HG03521 (cell line): ENCODE data around the gene ADSL.

Source experiments
- ATAC-seq: cut with Tn5 transposase; IDR thresholded peaks from one replicate; pipeline ENCODE4 v1.9.1; 2021; ENCODE audit warnings: mild to moderate bottlenecking, moderate library complexity; ENCODE audit not compliant: unreplicated experiment

The ADSL gene

DNA sequence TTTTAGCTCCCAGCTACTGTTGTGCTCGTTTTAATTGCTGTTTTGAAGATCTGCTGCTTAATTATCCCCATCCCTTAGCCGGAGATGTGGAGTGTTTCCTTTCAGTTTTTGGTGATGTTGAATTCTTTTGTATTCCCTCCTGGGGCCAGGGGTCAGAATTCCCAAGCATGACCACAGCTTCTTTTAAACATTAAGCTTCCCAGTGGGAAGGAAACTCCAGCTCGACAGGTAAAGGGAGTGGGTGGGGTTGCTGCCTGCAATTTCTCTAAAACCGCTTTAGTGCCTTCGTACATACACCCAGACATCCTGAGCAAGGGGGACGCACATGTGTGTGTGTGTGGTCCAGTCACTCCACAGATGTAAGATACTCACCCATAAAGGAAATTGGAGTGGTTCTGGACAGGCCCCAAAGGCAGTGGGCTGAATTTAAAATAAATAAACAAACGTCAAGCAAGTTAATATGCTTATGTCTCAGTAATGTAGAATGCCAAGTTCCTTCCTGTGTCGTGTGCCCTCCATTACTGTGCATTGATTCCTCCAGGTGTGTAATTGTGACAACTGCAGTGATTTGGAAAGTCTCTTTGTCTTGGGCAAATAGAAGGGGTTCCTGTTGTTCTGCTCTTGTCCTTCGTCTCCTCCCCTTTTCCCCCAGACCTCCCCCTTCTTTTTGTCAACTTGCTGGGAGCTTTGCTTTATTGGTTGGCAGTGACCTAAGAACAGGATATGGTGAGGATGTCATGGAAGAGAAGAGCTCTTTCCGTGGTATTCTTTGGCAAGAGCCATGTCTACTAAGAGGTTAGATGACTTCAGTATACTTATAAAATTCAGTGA, 19.2 kb upstream of the ADSL start:
- no peak for ATAC-seq

DNA sequence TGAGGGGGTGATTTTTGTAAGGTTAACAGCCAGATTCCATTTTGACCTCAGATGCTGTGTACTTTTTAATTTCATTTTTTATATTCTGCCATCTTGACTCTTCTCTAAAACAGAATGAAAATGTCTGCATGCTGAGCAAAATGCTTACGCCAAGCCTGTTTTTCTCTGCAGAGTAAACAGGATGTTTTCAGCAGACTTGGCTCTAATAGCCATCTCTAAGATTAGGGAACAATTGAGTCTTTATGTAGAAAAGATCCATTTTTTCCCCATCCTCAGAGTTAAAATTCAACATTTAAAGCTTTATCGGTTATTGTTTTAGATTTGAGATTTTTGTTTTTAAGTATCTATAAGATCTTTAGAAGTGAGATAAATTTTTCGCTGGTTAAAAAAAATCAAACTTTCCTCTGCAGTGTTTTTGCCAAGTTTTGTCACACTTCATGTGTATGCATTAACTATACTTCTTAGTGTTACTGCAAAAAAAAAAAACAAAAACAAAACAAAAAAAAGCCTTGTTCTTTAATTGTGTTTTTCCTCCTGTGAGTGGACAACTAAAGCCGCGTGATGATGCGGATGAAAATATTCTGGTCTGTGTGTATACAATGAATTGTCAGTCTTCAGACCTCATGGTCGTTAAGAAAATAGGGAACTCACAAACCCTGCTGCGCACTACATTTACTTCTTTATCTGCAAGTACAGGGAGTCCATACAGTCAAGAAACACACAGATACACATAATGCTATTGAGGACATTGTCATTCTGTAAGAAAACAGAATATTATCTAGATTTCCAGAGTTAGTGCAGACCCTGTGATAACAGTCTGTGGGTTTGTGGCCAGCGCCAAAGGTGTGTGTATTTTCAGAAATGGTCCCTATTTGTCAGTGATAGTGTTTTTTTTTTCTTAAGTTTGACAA, 17.5 kb upstream of the ADSL start:
- no peak for ATAC-seq

DNA sequence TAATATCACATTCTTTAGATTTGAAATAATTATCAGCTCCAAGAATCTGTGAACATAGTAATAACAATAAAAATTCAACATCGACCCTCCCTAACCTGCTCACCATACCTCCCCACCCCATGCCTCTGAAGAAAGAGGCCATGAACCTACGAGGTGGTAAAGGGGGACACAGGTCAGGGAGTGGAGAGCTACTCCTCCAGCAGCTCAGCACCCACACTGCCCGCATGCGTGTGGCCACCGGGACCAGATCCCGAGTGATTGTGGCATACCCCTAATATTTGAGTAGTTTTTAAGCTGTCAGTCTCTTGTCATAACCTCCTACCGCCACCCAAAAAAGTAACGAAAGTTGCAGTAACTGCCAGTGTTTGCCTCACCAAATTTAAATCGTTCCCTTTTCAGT, 16.8 kb upstream of the ADSL start:
- no peak for ATAC-seq

DNA sequence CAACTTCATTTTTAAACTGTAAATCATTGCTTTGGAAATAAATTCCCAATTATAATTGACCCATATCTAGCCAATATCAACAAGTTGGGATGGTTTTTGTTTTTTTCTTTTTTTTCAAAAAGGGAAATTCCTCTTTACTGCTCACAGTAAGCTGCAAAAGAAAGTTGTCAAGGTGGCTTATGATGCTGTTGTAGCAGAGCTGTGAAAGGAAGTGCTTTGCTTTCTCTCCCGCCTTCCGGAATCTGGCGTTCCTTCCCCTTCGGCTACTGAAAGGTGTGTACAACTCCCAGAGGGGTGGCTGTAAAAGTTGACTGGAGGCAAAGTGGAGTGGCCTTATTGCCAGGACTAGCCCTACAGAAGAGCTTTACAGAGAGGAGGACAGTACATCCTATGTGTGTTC, 16.2 kb upstream of the ADSL start:
- ATAC-seq, result no peak

DNA sequence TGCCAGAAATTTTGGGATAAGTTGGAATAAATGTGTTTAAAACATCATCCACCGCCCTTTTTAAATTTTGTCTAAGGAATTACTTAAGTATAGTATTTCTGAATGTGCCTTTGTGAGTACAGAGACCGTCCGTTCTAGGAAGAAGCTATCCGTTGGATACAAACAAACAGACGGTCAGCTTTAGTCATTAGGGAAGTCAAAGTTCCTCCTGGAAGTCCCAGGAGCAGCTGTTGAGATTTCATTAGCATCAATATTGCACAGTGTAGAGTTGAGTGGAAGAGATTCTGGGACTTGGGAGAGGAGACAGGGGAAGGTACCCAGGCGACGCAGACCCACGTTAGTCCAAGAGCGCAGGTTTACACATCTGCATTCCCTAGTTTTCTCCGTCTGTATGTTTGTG, 15.7 kb upstream of the ADSL start:
- ATAC-seq, result no peak

DNA sequence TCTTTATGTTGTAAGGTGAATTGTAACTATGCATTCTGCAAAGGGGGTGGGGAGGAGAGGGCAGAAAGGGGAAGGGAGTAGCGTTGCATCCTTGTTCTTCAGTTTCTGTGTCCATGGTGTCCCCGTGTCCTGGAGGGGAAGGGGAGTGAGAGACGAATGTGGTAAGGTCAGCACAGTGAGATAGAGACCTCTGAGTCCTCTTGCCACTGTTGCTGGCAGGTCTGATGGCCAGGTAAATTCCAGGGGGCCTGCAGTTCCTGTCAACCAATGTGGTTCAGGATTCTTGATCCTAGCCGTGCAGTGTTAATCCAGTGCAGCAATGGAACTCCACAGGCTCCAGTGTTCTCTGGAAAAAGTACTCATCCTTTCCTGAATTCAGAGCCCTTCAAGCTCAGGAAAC, 14.6 kb upstream of the ADSL start:
- ATAC-seq, result no peak

DNA sequence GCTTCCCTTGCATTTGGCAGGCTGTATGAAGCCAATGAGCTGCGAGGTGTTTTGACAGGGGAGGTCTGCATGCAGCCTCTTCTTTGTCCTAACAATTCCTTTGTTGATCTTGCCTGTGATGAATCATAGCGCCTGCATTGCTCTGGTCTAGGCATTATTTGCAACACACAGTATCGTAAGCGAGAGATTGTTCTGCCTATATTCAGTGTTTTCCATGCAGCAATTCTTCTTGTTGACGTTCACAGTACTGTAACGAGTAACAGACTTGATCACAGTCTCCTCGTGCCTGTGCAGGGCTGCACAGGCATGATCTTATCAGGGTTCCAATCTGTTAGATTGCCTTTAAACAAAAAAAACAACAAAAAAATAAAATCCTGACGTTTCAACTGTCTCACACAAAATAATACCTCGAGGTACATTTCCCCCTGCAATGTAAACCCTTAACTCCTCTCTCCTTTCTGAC, 13.9 kb upstream of the ADSL start:
- ATAC-seq, result no peak

DNA sequence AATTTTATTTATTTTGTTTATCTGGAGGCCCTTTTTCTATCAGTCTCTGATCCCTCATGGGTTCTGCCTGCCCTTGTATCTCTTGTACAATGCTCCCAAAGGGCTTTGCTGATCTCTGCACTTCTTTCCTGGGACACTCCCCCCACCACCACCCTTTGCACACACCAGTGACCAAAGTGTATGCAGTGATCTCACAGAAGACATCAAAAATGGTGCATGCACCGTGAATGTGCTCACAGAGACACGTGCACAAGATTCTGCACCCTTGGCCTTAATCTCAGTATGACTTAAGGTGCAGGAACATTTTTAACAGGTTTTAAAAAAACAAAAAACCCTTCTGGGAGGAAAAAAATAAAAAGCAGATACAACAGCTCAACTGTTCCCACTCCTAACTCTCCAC, 12.2 kb upstream of the ADSL start:
- ATAC-seq, result no peak

DNA sequence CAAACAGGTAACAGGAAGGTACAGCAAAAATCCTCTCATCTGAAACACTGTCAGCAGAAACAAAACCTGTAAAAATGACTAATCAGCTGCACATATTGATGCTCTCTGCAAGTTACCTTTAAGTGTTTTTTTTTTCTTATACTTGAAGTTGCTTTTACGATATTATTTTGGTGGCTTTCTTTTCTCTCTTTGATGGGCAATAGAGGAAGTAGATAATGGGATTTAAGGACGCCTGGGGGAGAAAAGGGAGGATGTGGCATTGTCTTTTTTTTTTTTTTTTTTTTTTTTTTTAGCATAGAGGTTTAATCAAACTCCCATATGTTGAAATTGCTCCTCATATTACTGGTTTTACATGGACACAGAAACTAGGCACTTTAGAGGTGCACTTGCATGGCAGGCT, 11.4 kb upstream of the ADSL start:
- ATAC-seq, result no peak

DNA sequence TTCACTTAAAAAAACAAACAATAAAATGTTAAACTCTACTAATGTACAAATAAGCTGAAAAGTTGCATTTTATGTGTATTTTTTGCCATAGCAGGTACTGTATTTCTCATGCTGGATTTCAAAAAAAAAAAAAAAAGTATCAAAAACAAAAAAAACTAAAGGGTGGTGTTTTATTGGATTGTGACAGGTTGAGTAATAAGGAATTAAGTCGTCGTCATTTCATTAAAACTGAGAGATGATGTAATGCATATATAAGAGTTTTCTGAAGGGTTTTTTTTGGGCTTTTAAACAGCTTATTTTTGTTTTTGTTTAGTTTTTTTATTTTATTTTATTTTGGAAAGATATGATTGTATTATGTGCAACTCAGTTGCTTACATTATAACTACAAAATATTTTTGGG, 10.9 kb upstream of the ADSL start:
- no peak for ATAC-seq

DNA sequence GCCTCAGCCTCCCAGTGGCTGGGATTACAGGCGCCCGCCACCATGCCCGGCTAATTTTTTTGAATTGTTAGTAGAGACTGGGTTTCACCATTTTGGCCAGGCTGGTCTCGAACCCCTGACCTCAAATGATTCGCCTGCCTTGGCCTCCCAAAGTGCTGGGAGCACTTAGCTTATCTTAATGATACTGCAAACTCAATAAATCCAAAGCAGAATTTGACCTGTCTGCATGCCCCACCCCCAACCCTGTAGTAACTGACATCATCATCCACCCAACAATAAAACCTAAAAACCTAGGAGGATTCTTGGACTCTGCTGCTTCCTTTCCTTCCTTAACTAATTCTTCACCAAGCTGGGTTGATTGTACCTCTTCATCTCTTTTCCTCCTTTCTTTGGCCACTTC, 6.3 kb upstream of the ADSL start:
- no peak for ATAC-seq

DNA sequence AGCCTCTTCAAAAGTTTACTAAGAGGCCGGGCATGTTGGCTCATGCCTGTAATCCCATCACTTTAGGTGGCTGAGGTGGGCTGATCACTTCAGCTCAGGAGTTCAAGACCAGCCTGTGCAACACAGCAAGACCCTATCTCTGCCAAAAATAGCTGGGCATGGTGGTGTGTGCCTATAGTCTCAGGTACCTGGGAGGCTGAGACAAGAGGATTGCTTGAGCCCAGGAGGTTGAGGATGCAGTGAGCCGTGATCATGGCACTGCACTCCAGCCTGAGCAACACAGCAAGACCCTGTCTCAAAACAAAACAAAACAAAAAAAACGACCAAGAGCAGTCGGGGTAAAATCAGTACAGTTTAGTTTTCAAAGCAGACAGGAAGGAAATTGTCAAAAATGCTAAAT, 4.7 kb upstream of the ADSL start:
- ATAC-seq, result no peak

DNA sequence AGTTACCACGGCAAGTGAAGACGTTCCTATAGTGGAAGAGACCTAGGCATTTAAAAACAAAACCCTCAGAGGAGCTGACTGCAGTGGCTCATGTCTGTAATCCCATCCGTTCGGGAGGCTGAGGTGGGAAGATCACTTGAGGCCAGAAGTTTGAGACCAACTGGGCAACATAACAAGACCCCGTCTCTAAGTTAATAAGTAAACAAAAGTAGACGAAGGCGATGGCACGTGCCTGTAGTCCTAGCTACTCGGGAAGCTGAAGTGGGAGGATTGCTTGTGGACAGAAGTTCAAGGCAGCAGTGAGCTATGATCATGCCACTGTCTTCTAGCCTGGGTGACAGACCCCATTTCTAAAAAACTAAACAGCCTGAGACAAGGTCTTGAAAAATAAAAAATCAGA, 3.8 kb upstream of the ADSL start:
- no peak for ATAC-seq

DNA sequence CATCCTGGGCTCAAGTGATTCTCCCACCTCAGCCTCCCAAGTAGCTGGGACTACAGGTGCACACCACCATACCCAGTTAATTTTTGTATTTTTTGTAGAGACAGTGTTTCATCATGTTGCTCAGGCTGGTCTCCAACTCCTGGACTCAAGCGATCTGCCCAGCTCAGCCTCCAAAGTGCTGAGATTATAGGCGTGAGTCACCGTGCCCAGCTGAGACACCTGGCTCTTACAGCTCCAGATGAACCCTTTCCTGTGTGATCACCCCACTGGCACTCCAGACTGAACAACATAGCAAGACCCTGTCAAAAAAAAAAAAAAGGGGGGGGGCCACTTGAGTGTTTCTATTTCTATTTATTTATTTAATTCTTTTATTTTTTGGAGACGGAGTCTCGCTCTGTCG, 1.0 kb upstream of the ADSL start:
- no peak for ATAC-seq

DNA sequence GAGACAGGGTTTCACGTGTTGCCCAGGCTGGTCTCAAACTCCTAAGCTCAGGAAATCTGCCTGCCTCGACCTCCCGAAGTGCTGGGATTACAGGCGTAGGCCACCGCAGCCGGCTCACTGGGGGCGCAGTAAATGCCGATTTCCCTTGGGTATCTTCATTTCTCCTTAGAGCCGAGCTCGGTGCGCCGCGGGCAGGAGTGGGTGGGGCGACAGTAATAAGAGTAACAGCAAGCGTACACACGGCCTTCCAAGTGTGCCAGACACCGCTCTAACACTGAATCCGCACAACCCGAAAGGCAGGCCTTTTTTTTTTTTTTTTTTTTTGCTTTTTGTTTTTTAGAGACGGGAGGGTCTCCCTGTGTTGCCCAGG, 500 bp upstream of the ADSL start:
- ATAC-seq, result peak; percentile 23

DNA sequence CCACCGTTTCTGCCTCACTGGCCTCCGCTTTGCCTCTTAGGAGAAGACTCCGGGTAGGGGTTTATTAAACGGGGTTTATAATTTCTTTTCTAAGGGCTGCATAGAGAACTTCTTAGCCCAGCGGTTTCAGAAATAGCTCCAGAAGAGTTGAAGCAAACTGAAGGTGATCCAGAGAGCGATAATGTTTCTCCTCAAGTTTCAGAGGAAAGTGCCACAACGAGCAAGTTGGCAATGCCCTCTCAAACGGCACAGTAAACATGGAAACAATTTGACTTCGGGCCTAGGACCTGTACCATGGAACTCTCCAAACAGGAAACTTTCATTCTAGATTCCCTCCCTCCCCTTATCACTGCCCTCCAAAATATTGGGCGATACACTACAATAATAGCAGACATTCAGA, 1.0 kb downstream of the ADSL start:
- ATAC-seq, result no peak

DNA sequence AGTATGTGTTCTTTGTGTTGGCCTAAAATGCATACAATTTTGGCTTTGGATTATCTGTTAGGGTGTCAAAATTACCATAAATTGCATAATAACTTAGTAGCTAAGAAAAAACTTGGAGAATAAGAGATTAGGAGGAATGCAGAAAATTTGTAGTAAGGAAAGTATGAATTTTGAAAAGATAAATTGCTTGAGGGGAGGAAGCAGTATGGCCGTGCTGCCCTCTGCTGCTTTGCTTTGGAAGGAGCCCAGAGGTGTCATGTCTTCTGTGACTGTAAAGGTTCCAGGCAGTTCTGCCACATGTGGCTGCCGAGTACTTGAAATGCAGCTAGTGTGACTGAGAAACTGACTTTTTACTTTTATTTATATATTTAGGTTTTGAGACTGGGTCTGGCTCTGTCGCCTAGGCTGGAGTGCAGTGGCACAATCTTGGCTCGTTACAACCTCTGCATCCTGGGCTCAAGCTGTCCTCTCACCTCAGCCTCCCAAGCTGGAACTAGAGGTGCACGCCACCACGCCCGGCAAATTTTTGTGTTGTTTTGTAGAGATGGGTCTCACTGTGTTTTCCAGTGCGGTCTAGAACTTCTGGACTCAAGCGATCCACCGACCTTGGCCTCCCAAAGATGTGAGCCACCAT, 1.8 kb downstream of the ADSL start:
- ATAC-seq, result no peak

DNA sequence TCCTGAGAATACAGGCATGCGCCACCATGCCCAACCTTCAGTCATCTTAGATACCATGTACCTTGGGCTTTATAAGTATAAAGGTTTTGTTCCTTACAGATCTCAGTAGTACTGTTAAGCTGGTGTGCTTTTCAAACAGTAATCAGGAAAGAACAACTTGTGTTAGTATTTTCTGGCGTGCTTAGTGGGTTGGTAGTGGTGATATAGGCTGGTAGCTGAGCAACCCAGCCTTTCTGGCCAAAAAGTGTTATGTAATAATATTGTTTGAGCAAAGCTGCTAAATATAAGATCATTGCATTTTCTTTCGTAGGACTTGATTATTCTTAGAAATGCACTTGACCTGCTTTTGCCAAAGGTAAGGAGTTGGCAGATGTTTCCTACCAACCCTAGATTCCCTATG, 6.5 kb downstream of the ADSL start:
- ATAC-seq, result no peak

DNA sequence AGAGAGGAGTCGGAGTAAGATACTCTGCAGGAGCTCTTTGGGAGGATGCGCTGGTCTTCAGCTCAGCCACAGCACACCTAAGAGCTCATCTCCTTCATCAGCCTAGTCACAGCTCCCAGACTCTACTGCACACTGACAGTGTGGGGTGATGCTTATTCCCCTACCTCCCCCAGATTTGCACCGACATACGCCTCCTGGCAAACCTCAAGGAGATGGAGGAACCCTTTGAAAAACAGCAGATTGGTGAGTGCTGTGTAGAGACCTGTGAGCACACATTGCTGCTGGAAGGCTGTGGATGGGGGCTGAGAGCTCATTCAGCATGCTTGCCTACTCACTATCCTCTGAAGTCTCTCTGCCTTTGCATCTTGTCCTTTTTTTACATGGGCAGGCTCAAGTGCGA, 14.8 kb downstream of the ADSL start:
- ATAC-seq, result no peak

DNA sequence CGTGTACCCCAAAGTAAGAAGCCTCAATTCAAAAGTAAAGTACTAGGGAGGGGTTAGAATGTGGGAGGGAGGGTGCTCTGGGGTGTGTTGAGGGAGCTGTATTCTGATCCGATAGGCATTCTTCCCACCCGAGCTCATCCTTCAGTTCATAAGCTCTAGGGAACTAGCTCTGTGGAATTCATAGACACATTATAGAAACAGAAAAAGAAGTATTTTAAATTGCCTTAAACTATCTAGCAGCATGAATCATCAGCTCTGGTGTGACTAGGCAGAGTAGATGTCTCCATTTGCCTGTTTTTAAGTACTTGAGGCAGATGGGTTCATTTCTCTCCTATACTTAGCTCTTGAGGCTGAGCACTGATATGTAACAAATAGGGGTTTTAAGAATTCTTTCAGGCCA, 16.8 kb downstream of the ADSL start:
- no peak for ATAC-seq

DNA sequence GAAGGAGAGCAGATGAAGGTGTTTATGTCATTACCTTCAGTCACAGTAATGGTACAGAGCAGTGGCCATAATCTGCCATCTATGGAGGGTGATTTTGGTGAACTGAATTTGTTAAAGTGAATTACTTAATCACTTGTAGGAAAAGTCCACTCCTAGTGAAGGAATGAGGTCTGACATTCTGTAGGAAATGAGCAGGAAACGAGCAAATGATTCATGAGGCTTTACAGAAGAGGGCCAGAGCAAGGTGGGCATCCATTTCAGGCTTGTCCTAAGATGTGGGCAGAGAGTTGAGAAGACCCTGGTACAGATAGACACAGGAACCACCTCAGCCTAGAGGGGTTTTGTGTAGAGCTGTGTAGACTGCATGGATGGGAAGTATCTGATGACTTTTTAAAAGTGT, 18.1 kb downstream of the ADSL start:
- no peak for ATAC-seq

DNA sequence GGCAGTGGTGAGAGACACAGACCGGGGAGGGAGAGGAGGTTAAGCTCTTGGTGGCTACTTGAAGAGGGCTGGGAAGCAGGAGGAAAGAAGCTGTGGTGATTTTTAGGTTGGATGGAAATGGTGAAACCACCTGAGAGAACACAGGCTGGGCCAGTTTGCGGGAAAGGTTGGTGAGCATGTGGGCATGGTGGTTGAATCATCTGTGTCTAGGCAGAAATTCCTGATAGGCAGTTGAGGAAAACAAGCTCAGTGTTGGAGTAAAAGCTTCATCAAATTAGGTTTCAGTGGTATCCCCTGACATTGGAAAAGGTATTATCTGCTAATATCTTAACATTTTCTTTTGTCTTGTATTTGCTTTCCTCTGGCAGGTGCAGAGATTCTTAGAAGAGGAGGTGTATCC, 19.8 kb downstream of the ADSL start:
- no peak for ATAC-seq
